ENCODE measurements around the gene C22orf39.

GRCh38 chr22:19434829-19435580 lies 12.5 kb downstream of the C22orf39 start:
- TF ChIP-seq CTCF (IDR thresholded peaks at IDR 0.05) (no peak), POLR2AphosphoS5 (IDR thresholded peaks at IDR 0.05) (no peak), POLR2A (IDR thresholded peaks at IDR 0.05) (no peak)

Measured in breast epithelium (tissue), 3 donors.